GM06990 (cell line): ENCODE results near the gene BTG2.

Source experiments
- DNase-seq: peaks from one replicate; pipeline ENCODE4 v3.0.0-alpha.2; 2011; ENCODE audit not compliant: insufficient read length; ENCODE audit errors: extremely low read depth
- H3K27me3 ChIP-seq: replicated peaks from 2 replicates; pipeline ENCODE4 v1.6.0; 2011; ENCODE audit warnings: low read length; ENCODE audit not compliant: control insufficient read depth, insufficient read depth
- H3K36me3 ChIP-seq: 2 replicates; pipeline ENCODE4 v1.5.1; 2011; ENCODE audit warnings: low read length; ENCODE audit not compliant: control insufficient read depth, insufficient read depth
- H3K4me3 ChIP-seq: replicated peaks from 2 replicates; pipeline ENCODE4 v1.5.1; 2011; ENCODE audit warnings: low read depth, mild to moderate bottlenecking, control low read depth, low read length
- TF ChIP-seq, protein P1 (sequence below): IDR thresholded peaks from 2 replicates; pipeline ENCODE4 v1.5.1; 2011; ENCODE audit warnings: low read length, control low read depth, mild to moderate bottlenecking, inconsistent platforms; ENCODE audit not compliant: insufficient read depth, poor library complexity, severe bottlenecking

The BTG2 gene

DNA sequence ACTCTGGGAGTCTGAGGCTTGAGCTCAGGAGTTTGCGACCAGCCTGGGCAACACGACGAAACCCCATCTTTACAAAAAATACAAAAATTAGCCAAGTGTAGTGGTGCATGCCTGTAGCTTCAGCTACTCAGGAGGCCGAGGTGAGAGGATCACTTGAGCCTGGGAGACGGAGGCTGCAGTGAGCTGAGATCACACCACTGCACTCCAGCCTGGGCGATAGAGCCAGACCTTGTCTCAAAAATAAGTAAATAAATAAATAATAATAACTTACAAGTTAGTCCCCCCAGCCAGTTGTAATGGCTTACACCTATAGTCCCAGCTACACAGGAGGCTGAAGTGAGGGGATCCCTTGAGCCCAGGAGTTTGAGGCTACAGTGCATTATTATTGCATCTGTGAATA, 21.7 kb upstream of the BTG2 start:
- TF ChIP-seq, protein P1, sequence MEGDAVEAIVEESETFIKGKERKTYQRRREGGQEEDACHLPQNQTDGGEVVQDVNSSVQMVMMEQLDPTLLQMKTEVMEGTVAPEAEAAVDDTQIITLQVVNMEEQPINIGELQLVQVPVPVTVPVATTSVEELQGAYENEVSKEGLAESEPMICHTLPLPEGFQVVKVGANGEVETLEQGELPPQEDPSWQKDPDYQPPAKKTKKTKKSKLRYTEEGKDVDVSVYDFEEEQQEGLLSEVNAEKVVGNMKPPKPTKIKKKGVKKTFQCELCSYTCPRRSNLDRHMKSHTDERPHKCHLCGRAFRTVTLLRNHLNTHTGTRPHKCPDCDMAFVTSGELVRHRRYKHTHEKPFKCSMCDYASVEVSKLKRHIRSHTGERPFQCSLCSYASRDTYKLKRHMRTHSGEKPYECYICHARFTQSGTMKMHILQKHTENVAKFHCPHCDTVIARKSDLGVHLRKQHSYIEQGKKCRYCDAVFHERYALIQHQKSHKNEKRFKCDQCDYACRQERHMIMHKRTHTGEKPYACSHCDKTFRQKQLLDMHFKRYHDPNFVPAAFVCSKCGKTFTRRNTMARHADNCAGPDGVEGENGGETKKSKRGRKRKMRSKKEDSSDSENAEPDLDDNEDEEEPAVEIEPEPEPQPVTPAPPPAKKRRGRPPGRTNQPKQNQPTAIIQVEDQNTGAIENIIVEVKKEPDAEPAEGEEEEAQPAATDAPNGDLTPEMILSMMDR = no peak

DNA sequence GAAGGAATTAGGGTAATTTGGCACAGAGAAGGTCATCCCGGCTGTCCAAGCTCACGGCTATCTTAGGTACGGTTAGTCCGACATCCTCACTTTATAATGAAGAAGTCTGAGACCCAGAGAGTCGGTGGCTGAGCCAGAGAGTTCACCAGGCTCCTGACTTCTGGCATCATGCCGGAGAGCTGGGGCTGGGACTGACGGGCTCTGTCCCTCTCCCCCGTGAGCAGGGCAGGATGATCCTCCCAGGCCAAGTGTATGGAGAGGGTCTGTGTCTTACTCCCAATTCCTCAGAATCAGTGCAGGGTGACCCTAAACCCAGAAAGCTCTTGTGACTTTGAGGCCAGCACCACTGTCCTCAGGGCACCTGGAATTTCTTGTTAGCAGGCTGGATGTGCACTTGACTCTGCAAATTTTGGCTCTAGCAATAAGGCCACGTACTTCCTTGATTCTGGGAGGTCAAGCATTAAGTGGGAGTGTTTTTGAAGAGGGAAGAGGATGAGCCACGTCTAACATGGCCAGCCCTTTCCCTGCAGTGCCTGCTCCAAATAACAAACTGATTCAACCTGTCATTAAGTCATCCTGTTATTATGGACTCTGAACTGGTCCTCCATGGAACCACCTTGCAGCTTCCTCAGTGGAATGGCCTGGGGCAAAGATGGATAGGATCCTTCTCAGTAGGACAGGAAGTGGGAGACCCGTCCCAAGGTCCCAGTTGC, 20.8 kb upstream of the BTG2 start:
- Histone ChIP-seq H3K4me3 (no peak overlapping the region), H3K27me3 (no peaks in the 10 kb centered on the region), H3K36me3 (no peaks in the 10 kb centered on the region)
- TF ChIP-seq, protein P1 = no peak
- DNase-seq = no peak

More for the DNA sequence above, 21.7 kb upstream of the BTG2 start:
- Histone ChIP-seq H3K27me3 (no peaks in the 10 kb centered on the region), H3K4me3 (no peak overlapping the region), H3K36me3 (no peaks in the 10 kb centered on the region)
- DNase-seq = no peak

DNA sequence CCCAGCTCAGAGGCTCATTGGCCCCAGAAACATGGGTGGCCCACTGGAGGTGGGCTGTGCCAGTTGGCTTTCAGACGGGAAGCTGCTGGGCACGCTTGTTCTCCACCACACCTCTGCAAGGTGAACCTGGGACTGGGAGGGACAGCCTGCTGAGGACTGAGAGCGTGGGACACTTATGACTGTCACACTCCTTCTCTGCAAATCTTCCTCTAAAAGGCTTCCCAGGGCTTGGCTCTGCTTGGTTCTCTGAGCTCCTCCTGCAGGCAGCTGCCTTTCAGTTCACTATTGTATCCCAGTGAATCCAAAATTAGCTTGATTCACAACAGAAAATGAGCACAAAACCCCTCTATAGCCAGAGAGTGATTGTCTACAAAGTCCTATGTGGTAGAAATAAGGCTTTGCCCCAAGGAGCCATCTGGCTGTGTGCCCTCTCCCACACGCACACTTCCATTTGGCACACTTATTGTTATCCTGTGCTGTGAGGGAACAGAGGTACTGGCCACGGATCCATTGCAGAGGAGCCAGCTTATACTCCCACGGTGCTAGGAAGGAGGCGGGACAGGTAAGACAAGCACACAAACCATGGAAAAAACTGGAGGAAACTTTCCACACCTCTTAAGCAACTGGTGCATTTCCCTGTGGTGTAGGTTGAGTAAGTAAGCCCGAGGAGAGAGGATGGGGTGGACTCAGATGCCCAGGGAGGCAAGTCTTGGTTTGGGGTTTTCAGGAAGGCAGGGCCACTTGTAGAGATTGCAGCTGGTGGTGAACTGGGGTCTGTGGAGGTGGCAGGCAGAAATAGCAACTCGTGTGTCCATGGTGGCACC, 18.9 kb upstream of the BTG2 start:
- TF ChIP-seq, protein P1 = no peak
- DNase-seq = no peak
- H3K4me3 ChIP-seq = peak overlapping the region; percentile 52

DNA sequence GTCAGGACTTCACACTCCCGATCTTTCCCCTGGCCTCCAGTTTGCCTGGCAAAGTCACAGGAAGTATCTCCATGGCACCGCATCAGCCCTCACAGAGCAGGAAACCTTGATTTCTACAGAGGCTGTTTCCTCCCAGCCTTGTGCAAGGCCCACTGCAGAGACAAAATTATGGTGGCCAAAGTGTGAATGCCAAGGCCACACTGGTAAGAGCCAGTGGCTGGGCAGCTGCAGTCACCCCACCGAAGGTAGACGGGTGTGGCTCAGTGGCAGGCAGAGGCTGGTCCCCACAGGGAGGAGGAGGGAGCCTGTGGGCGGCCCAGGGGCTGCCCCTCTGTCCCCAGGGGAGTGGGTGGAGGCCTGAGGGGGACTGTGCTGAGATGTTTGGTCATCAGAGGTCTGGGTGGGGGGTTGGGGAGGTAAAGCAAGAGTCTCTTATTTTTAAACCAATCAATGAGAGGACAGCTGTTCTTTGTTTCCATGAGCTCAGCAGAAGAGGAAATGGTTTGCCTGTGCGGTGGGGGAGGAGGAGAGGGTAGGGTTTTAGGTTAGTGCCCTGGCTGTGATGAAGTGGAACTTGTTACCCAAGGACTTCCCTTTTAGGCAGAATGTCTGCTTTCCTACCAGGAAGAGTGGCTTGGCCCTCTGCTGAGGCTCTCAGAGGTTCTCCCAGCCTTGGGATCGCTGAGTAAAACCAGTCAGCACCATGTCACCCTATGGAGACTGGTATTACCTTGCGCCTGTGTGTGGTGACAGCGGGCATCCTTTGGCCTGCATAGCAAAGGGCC, 18.0 kb upstream of the BTG2 start:
- DNase-seq = peak; percentile 94
- TF ChIP-seq, protein P1 = no peak
- no peaks in the 10 kb centered on the region for H3K36me3 ChIP-seq
- H3K27me3 ChIP-seq = no peaks in the 10 kb centered on the region
- H3K4me3 ChIP-seq = peak overlapping the region; percentile 52

More for the DNA sequence above, 18.9 kb upstream of the BTG2 start:
- H3K36me3 ChIP-seq = no peaks in the 10 kb centered on the region
- H3K27me3 ChIP-seq = no peaks in the 10 kb centered on the region

DNA sequence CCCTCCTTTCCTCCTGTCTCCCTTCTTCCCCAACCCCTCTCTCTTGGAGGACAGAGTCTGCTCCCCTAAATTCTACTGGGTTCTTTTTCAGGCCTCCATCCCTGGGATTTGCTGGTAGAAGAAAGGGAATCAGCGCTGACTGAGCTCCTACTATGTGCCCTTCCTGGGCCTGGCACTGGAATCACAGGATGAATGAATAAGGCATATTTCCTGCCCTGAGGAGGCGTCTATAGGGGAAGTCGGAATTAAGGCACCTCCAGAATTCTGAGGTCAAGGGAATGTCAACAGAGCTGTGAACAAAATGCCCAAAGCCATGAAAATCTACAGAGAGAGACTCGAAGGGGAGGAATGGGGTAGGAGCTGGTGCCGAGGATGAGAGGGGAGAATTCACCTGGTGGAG, 17.4 kb upstream of the BTG2 start:
- no peaks in the 10 kb centered on the region for H3K27me3 ChIP-seq
- H3K36me3 ChIP-seq = no peaks in the 10 kb centered on the region
- DNase-seq = no peak
- H3K4me3 ChIP-seq = peak overlapping the region; percentile 28
- TF ChIP-seq, protein P1 = no peak
